KMS-11 (cell line): ENCODE results near the gene HELZ.

Experiments
- H2AFZ ChIP-seq: fragments of 200-600 bp; sonication (generic); 2 replicates; pipeline ENCODE4 v1.6.1; 2016; ENCODE audit warnings: antibody characterized with exemption, mixed run types, low read depth
- H3K27ac ChIP-seq: fragments of 200-600 bp; sonication (generic); 2 replicates; pipeline ENCODE4 v1.6.1; 2016; ENCODE audit warnings: mild to moderate bottlenecking, mixed run types
- H3K27me3 ChIP-seq: fragments of 200-600 bp; sonication (generic); 2 replicates; pipeline ENCODE4 v1.6.1; 2017; ENCODE audit warnings: mild to moderate bottlenecking, low read depth, mixed run types, moderate library complexity; ENCODE audit not compliant: insufficient read depth
- H3K36me3 ChIP-seq: fragments of 200-600 bp; sonication (generic); 2 replicates; pipeline ENCODE4 v1.6.1; 2017; ENCODE audit warnings: mild to moderate bottlenecking, mixed run types; ENCODE audit not compliant: insufficient read depth
- H3K4me1 ChIP-seq: fragments of 200-600 bp; sonication (generic); 2 replicates; pipeline ENCODE4 v1.6.1; 2016; ENCODE audit warnings: mild to moderate bottlenecking, low read depth, mixed run types; ENCODE audit not compliant: poor library complexity, severe bottlenecking
- H3K4me2 ChIP-seq: fragments of 200-600 bp; sonication (generic); 2 replicates; pipeline ENCODE4 v1.7.0; 2016; ENCODE audit warnings: mild to moderate bottlenecking, mixed run types
- H3K4me3 ChIP-seq: fragments of 200-600 bp; sonication (generic); IDR thresholded peaks from 2 replicates; pipeline ENCODE4 v1.6.1; 2017; ENCODE audit warnings: low read depth, low read length, mixed read lengths; ENCODE audit not compliant: insufficient read depth
- H3K79me2 ChIP-seq: fragments of 200-600 bp; sonication (generic); 2 replicates; pipeline ENCODE4 v1.6.1; 2016; ENCODE audit warnings: low read depth, mixed run types; ENCODE audit not compliant: insufficient read depth
- H3K9ac ChIP-seq: fragments of 200-600 bp; sonication (generic); 2 replicates; pipeline ENCODE4 v1.6.1; 2016; ENCODE audit warnings: mild to moderate bottlenecking, mixed run types
- H4K20me1 ChIP-seq: fragments of 200-600 bp; sonication (generic); 2 replicates; pipeline ENCODE4 v1.6.1; 2016; ENCODE audit warnings: mild to moderate bottlenecking, mixed run types; ENCODE audit not compliant: insufficient read depth
- CTCF ChIP-seq: fragments of 200-600 bp; sonication (generic); conservative IDR thresholded peaks from 2 replicates; pipeline ENCODE4 v1.6.1; 2017; ENCODE audit warnings: low read depth, mild to moderate bottlenecking, antibody characterized with exemption, low read length, moderate library complexity, mixed read lengths

Gene HELZ

GRCh38 chr17:67239597-67239996, 5.4 kb downstream of the HELZ start:
- Histone ChIP-seq H3K4me1 (peaks cover 22% of the 10 kb centered on the region), H3K9ac (no peak overlapping the region), H3K4me3 (no peak overlapping the region), H3K36me3 (peaks cover 5% of the 10 kb centered on the region; the same call in 1 of the 2 replicates), H3K4me2 (no peak overlapping the region), H3K27ac (no peak overlapping the region), H3K79me2 (peaks cover 50% of the 10 kb centered on the region), H2AFZ (no peak overlapping the region), H3K27me3 (no peaks in the 10 kb centered on the region), H4K20me1 (no peaks in the 10 kb centered on the region)
- TF ChIP-seq CTCF = no peak

- no peak overlapping the region for H3K27ac ChIP-seq
- H3K4me3 ChIP-seq = no peak overlapping the region
- H3K9ac ChIP-seq = no peak overlapping the region
- H3K79me2 ChIP-seq = peaks cover 44% of the 10 kb centered on the region
- H3K4me2 ChIP-seq = no peak overlapping the region
- no peak overlapping the region for H2AFZ ChIP-seq
- H3K36me3 ChIP-seq = peaks cover 5% of the 10 kb centered on the region; the same call in 1 of the 2 replicates
- H3K27me3 ChIP-seq = no peaks in the 10 kb centered on the region
- TF ChIP-seq CTCF = no peak
- no peaks in the 10 kb centered on the region for H4K20me1 ChIP-seq
- peaks cover 22% of the 10 kb centered on the region for H3K4me1 ChIP-seq
These were observed 6.0 kb downstream of the HELZ start for GRCh38 chr17:67238991-67239390.

GRCh38 chr17:67232441-67232840, 12.6 kb downstream of the HELZ start:
- no peak overlapping the region for H3K9ac ChIP-seq
- peaks cover 25% of the 10 kb centered on the region for H3K79me2 ChIP-seq
- no peak overlapping the region for H2AFZ ChIP-seq
- TF ChIP-seq CTCF = no peak
- no peak overlapping the region for H3K27ac ChIP-seq
- H3K4me1 ChIP-seq = peaks cover 9% of the 10 kb centered on the region
- H3K36me3 ChIP-seq = no peaks in the 10 kb centered on the region; the same call in 1 of the 2 replicates
- H4K20me1 ChIP-seq = no peaks in the 10 kb centered on the region
- H3K27me3 ChIP-seq = no peaks in the 10 kb centered on the region
- no peak overlapping the region for H3K4me2 ChIP-seq
- no peak overlapping the region for H3K4me3 ChIP-seq

- Histone ChIP-seq H3K79me2 (peaks cover 52% of the 10 kb centered on the region), H2AFZ (no peak overlapping the region), H3K4me1 (peaks cover 9% of the 10 kb centered on the region), H3K27ac (no peak overlapping the region), H3K4me2 (no peak overlapping the region), H4K20me1 (0 out of 2 replicates have a peak, but pooled peaks cover 3% of the 10 kb centered on the region), H3K27me3 (no peaks in the 10 kb centered on the region), H3K36me3 (no peaks in the 10 kb centered on the region), H3K9ac (no peak overlapping the region), H3K4me3 (no peak overlapping the region)
- no peak for TF ChIP-seq CTCF
These were observed 15.7 kb downstream of the HELZ start for GRCh38 chr17:67229109-67229955.
